SHP77 (cell line): ENCODE measurements around the gene ZSWIM6.

Experiments
- DNase-seq, 2 experiments: peaks; one replicate each; lab custom pipeline; 2025; lab: John Stamatoyannopoulos, UW

The ZSWIM6 gene

GRCh38 chr5:61332851-61333320 lies 828 bp downstream of the ZSWIM6 start:
- DNase-seq = no peak

- peak in 1 of 2 experiments; percentile 23 for DNase-seq
These were observed 1.4 kb downstream of the ZSWIM6 start for GRCh38 chr5:61333321-61333953.

GRCh38 chr5:61333954-61334867 lies 2.2 kb downstream of the ZSWIM6 start:
- DNase-seq = no peak

DNA sequence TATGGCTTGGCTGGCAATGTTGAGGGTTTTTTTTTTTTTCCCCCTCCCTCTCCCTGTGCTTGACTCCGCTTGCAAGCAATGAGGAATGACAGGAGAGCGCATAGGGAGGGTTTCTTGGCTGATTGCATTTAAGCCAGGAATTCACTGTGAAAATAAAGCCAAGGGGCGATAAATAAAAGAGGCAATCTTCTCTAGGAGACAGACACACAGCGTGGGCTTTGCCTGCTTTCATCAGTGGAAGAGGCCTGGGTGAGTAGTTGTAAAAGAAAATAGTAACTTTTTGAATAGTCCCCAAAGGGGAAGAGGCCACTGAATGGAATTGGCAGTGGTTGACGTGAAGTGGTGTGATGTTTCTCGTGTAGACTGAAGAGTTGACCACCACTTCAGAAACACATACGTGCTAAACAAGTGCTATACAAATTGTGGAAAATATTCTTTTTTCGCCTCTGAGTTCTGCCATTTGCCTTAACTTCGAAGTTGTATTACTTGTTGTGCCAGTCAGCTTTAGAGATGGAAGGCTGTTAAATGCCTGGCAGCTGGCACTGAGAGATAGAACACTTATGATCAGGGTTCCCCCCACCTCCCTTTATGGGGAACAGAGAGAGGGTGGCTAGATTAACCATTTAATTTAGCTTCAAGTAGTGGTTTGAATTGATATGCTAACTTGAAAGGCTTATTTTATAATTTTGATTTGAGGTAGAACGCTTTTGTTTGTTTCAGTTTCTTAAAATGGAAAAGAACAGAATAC lies 3.0 kb downstream of the ZSWIM6 start:
- DNase-seq = no peak

- no peak for DNase-seq
These were observed 7.7 kb downstream of the ZSWIM6 start for GRCh38 chr5:61339764-61340163.

GRCh38 chr5:61340775-61341361 lies 8.8 kb downstream of the ZSWIM6 start:
- DNase-seq = no peak

- no peak for DNase-seq
These were observed 10.0 kb downstream of the ZSWIM6 start for GRCh38 chr5:61342071-61342501.

DNA sequence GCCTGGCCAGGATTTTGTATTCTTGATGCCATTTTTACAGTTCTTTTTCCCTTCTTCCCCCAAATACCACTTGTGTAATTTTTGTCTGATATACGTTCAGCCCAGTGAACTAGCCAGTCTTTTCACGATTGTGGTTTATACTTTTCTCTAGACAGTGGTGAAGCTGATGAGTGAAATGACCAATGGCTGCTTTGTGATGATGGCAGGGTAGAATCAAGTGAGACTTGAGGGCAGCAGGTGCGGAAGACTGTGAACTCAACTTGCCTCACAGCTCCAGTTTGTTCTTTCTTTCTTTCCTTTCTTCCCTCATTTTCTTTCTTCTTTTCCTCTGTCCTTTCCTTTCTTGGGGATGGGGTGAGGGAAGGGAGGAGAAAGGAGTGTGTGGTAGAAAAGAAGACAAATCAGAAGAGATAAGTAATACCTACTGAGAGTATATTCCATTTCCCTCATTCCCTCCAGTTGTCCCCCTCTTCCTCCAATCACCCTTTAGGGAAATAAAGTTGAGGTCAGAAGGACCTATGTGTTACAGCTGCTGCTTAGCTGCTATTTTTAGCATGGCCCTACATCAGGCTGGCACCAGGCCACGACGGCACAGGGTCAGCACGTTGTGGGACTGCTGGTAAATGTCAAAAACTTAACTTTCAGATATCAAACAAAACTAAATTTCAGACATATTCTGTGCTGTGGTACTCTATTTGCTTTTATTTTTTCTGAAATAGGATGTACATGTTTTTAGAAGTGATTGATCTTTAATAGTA lies 12.3 kb downstream of the ZSWIM6 start:
- peak in 1 of 2 experiments; percentile 60 for DNase-seq

- DNase-seq = no peak
These were observed 14.5 kb downstream of the ZSWIM6 start for GRCh38 chr5:61346511-61346910.

GRCh38 chr5:61347080-61347479 lies 15.0 kb downstream of the ZSWIM6 start:
- DNase-seq = no peak

DNA sequence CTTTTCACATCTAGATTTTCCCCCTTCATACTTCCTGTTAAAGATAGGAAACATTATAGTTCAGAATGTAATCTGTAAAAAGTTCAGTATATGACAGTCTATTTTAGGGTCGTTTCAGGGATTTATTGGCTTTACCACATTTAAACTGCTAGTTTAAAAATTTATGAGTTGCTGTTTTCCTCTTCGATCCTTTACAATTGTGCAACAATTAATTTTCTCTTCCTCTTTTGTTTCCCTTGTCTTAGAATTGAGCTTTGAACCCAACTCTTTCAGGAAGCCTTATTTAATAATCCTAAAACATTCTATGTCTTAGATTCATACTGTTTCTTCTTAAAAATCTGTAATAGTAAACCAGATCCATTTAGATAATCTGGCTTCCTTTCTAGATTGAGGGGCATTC lies 16.4 kb downstream of the ZSWIM6 start:
- no peak for DNase-seq

DNA sequence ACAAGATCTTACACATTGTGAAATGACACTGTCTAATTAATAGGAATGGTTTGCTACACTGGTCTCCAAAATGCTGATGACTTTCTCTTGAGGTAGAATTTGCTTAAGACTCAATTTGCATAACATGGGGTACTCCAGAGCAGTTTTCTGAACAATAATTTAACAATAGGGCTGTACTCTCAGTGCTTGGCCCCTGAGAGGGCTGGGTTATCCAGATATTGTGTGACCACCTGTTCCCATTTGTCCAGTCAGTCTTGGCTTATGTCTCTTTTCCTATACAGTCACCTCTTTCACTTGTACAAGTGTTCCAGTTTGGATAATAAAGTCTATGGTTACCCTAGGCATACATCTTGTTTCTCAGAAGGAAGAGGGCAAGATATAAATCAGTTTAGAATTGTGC lies 17.9 kb downstream of the ZSWIM6 start:
- no peak for DNase-seq

DNA sequence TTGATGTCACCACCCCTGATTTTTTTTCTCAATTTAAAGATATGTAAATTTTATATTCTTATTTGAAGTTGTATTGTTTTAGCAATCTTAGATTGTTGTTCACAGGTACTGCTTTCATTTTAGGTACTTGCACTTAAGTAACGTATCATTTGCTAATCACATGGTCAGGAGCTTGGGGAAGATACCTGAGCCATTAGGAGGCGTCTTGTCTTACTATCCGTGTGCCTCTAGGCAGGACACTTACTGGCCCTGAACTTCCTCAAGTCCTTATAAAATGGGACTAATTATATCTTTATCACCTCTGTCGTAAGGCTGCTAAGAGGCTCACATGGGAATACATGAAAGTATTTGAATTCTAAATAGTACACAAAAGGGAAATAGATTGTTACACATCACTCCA lies 18.5 kb downstream of the ZSWIM6 start:
- no peak for DNase-seq

GRCh38 chr5:61351733-61352132 lies 19.7 kb downstream of the ZSWIM6 start:
- DNase-seq = no peak

DNA sequence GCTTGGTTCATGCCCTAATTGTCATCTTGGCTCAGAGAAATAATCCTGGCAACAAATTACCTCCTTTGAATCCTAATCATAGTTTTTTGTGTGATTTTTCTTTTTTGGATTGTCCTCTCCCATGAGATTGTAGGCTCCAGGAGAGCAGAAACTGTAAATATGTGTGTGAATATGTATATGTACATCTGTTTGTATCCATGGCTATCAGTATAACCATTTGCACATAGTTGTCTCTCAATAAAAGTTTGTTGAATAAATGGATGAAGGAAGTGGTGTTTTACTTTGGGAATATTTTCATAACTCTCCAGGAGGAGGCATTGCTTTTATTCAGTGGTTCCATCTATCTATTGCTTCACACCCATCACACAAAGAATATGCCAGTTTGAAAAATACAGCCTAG lies 20.1 kb downstream of the ZSWIM6 start:
- no peak for DNase-seq

DNA sequence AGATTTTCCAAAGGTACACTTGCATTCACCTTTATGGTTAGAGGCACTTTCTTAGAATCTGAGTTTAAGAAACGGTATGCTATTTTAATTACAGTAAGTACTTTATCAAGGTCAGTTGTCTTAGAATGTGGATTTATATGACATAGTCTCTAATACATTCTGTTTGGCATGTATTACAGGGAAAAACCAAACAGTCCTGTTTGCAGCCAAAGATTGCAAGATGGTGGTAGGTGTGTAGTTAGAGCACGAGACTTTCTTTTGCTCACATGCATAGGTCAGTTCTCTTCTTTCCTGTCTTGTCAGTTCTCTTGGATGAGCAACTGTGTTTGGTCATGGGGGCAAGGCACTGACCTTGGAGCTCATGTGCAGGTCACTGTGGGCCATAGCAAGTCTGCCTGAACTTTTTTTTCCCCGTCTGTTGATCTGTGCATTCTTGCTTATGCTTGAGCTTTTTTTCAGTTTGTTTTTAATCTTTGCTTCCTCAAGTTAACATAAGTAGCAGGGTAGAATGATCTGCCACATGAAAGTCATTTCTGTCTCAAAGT lies 20.6 kb downstream of the ZSWIM6 start:
- DNase-seq = no peak

DNA sequence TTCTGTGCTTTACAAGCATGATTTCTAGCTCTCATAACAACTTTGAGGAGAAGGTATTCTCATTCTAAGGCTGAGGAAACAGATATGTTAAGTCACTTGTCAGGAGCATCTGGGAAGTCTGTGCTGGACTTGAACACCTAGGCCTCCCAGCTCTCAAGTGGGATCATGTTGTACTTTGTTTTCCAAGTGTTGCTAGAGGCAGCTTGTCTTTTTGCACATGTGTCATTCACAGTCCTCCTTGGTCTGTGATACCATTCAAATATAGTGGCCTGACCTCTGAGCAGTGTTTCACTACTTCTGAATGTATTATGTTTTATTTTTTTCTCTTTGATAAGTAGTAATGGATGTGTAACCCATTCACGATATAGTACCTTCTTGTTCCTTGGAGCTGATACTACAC lies 21.2 kb downstream of the ZSWIM6 start:
- DNase-seq = no peak

- no peak for DNase-seq
These were observed 22.1 kb downstream of the ZSWIM6 start for GRCh38 chr5:61354199-61354598.

DNA sequence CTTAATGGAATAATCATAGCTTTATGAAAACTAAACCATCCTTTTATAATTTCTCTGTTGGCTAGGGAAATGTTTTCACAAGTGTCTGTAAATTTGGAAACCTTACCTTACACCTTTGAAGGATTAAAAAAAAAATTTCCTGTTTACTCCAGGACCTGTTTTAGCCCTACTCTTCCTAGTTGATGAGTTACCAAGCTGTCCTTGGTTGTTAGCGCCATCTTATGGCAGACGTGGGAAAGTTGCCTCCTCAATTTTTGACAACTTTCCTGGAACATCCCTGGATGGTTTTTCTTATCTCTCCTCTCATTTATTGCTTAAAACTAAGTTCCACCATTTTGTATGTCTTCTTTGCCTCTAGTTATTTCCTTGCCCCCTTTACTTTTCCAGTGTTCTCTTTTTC lies 25.7 kb downstream of the ZSWIM6 start:
- DNase-seq = no peak

DNA sequence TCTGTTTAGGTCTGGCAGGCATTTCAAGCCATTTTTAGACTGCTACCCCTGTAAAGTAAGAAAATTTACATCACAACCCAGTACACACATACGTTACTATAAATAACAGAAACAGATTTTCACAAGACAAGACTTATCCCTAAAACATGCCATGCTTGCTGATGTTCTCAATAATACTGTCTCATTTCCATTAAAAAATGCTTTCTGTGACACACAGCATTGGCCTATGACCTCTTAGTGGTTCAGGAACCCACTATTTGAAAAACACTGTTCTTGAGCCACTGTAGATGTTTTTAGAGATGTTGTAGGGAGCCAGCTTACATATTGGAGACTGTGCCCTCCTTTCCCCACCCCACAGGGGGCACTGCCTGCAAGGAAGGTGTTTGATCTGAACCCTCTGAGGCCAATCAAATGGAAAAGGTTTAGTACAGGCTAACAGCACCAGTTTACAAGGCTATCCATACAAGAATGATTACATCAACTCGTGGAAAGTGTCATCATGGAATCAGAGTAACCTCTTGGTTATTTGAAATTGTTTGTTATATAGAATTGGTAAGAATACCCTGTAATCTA lies 30.8 kb downstream of the ZSWIM6 start:
- no peak for DNase-seq
